NCI-H2081 (cell line): Measurements from ENCODE around the gene PVR.
A peak's percentile ranks its signal among the peaks of the same experiment; 100 is the strongest.
"Not testable (repeated sequence)": the region's sequence is repeated elsewhere in the genome, so short reads cannot be mapped to it uniquely, and the experiment has no call there.

Experiments
- DNase-seq, 2 experiments: peaks; one replicate each; lab custom pipeline; 2025; lab: John Stamatoyannopoulos, UW

PVR gene

DNA sequence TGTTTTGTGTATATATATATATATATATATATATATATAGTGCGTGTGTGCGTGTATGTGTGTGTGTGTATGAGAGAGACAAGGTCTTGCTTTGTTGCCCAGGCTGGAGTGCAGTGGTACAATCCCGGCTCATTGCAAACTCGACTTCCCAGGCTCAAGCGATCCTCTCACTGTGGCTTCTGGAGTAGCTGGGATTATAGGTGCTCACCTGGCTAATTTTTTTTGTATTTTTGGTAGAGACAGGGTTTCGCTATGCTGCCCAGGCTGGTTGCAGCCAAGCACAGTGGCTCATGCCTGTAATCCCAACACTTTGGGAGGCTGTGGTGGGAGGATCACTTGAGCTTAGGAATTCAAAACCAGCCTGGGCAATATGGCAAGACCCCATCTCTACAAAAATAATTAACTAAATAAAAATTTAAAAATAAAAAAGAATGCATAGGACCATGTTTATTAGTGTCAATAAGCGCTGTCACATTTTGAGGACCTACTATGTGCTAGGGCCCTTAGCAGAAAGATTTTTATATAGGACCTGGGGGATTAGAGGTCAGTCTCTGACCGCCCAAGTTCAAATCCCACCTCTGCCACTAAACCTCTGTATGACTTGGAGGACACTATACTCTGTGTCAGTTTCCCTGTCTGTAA lies 1.8 kb downstream of the PVR start:
- DNase-seq: no peak

DNA sequence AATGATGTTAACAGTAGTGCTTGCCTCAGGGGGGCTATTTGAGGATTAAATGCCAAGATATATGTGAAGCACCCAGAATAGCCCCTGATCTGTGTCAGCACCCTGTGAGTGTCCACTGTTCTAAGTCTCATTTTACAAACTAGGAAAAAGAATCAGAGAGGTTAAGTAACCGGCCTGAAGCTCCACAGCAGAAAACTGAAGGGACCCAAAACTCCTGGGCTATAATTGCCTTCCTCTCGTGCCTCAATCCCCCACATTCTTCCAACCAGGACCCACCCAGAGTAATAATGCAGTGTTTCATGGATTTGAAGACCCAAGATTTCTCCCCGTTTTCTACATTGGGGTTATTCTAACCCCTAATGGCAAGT lies 2.3 kb downstream of the PVR start:
- DNase-seq: no peak

DNA sequence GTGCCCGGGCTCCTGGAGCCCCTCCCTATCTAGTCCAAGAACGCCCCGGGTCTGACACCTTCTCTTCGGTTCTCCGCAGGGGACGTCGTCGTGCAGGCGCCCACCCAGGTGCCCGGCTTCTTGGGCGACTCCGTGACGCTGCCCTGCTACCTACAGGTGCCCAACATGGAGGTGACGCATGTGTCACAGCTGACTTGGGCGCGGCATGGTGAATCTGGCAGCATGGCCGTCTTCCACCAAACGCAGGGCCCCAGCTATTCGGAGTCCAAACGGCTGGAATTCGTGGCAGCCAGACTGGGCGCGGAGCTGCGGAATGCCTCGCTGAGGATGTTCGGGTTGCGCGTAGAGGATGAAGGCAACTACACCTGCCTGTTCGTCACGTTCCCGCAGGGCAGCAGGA lies 3.4 kb downstream of the PVR start:
- no peak for DNase-seq

DNA sequence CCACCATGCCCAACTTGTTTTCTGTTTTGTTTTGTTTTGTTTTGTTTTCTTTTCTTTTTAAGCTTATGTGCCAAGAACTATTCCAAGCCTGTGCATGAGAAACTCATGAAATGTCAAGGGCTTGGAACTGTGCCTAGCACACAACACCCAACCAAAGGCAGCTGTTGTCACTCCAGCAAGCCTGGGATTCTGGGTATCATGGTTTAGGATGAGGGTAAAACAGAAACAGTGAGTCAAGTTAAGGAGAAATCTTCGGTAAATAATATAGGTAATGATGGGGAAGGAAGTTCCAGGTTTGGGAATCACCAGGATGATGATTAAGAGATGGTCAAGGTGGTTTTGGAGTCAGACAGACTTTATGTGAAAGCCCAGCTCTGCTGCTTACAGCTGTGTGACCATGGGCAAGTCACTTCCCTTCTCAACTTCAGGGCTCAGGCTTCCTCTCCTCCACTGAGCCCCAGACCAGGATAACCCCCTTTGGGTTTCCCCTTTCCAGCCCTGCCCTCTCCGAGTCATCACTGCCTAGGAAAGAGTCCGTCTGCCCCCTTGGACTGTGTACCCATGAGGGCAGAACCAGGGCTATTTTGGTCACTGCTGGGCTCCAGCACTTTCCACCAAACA lies 5.0 kb downstream of the PVR start:
- DNase-seq: no peak

DNA sequence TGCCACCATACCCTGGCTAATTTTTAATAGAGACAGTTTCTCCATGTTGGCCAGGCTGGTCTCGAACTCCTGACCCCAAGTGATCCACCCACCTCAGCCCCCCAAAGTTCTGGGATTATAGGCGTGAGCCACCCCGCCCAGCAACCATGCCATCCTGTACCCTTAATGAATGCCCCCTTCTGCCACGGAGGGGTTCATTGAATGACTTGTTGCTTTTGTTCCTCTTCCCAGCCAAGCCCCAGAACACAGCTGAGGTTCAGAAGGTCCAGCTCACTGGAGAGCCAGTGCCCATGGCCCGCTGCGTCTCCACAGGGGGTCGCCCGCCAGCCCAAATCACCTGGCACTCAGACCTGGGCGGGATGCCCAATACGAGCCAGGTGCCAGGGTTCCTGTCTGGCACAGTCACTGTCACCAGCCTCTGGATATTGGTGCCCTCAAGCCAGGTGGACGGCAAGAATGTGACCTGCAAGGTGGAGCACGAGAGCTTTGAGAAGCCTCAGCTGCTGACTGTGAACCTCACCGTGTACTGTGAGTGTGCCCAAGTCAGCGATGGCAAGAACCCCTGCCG lies 6.0 kb downstream of the PVR start:
- DNase-seq: peak; percentile 15 to 46

DNA sequence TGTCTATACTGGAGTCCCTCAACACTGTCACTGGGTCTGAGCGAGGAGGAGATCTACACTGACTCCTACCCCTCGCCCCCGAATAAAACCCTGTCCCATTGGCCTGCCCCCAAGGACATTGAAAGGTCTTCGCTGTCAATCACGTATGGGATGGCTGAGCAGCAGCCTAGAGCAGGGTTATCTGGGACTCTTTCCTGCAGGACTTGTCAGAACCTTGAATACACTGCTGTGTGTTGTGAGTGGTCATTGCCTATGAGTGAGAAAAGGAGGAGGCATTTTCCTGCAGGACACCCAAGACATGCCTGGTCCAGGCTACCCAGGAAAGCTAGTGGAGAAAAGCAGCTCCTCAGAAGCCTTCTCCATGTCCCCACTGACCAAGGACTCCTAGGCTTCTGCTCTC lies 9.6 kb downstream of the PVR start:
- no peak for DNase-seq

DNA sequence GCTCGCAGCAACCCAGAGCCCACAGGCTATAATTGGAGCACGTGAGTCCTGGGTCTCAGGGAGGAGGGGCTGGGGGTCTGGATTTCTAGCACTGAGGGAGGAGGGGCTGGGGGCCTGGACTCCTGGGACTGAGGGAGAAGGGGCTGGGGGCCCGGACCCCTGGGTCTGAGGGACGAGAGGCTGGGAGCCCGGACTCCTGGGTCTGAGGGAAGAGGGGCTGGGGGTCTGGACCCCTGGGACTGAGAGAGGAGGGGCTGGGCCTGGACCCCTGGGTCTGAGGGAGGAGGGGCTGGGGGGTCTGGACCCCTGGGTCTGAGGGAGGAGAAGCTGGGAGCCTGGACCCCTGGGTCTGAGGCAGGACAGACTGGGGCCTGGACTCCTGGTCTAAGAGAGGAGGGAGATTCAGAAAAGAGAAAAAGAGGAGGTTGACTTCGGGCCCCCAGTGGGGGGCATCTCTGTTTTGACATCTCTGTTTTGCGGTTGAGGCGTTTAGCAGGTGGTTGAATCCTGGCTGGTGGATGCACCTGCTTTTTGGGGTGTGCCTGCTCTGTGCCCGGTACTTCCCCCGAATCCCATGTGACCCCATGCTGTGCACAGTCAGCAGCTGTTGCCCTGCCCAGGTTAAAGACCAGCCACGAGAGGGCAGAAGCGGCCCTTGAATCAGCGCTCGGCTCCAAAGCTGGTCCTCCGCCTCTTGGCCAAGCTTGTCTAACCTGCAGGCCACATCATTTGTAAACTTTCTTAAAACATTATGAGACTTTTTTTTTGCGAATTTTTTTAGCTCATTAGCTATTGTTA lies 10.5 kb downstream of the PVR start:
- peak; percentile 21 for DNase-seq

DNA sequence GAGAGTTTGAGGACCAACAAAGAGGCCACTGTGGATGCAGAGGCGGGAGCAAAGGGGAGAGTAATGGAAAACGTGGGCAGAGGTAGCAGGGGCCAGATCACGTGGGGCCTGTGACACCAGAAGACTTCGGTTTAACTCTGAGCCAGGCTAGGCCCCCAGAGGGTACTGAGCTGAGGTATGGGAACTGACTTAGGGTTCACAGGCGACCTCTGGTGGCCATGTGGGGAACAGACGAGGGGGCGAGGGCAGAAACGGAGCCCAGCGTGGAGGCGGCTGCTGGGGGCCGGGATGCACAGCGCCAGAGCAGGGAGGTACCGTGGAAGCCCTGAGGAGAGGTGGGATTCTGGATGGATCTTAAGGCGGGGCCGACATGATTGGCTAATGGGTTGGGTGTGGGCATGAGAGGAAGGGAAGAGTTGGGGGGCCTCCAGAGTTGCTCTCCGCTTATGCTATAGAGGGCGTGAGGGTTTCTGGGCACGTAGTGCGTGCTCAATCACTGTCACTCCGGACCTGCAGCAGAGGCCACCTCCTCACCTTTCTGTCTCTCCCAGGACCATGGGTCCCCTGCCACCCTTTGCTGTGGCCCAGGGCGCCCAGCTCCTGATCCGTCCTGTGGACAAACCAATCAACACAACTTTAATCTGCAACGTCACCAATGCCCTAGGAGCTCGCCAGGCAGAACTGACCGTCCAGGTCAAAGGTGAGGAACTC lies 13.7 kb downstream of the PVR start:
- DNase-seq: peak; percentile 16 to 32

DNA sequence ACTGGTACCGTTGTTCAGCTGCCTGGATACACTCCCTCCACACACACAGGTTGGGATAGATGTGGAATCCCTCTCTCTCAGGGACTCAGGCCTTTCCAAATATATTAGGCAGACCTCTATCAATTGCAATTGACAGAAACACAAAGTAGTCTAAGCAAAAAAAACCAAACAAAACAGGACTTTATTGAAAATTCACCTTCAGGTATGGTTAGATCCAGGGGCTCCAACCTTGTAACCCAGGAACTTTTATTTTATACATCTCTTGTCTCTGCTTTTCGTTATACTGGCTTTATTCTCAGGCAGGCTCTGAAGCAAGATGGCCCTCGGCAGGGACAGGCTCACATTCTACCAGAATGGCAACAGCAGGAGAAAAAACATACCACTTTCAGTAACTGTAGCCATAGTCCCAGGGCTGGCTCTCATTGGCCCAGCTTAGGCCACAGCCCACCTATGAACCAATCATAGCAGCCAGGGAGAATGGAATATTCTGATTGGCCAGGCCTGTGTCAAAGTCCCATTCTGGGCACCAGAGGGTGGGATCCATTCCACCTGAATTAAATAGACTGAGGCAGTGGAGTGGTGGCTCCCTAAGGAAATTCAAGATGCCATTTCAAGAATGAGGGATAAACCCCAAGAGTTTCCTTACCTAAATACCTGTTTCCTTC lies 14.5 kb downstream of the PVR start:
- DNase-seq: no peak

DNA sequence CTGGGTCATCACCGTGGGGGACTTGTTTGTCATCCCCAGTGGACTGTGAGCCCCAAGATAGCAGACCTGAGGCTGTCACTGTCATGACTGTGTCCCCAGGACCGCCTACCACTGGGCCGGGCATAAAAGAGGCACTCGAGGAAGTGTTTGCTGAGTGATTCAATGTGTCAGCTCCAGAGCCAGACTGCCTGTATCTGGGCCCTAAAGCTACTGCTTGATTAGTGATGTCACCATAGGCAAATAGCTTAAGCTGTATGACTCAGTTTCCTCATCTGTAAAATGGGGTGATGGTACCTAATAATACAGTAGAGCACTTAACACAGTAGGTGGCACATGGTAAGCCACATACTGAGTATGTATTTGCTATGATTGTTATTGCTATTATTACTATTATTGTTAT lies 16.4 kb downstream of the PVR start:
- no peak for DNase-seq

DNA sequence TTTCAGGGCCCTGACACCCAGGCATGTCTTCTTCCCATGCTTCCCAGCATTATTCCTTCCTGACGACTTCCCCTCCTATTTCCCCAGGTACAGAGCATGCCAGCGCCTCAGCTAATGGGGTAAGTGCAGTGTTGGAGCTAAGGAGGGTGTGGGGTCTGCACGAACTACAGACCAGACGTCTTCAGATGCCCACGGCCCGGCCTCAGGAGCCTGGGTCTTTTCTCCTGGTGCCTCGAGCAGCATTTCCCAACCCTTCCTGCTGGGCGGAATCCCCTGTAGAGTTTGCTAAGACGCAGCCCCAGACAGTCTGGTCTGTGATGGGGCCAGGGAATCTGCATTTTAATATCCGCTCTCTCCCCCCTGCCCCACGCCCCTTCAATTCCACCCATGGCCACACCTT lies 17.5 kb downstream of the PVR start:
- no peak for DNase-seq

DNA sequence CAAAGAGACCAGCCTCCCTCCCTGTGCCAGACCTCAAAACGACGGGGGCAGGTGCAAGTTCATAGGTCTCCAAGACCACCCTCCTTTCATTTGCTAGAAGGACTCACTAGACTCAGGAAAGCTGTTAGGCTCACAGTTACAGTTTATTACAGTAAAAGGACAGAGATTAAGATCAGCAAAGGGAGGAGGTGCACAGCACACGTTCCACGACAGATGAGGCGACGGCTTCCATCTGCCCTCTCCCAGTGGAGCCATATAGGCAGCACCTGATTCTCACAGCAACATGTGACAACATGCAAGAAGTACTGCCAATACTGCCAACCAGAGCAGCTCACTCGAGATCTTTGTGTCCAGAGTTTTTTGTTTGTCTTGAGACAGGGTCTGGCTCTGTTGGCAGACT lies 18.2 kb downstream of the PVR start:
- no peak for DNase-seq

DNA sequence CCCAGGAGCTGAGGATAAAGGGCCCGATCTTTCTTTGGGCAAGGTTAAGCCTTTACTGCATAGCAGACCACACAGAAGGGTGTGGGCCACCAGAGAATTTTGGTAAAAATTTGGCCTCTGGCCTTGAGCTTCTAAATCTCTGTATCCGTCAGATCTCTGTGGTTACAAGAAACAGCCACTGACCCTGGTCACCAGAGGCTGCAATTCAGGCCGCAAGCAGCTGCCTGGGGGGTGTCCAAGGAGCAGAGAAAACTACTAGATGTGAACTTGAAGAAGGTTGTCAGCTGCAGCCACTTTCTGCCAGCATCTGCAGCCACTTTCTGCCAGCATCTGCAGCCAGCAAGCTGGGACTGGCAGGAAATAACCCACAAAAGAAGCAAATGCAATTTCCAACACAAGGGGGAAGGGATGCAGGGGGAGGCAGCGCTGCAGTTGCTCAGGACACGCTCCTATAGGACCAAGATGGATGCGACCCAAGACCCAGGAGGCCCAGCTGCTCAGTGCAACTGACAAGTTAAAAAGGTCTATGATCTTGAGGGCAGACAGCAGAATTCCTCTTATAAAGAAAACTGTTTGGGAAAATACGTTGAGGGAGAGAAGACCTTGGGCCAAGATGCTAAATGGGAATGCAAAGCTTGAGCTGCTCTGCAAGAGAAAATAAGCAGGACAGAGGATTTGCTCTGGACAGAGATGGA lies 19.1 kb downstream of the PVR start:
- DNase-seq: no peak

DNA sequence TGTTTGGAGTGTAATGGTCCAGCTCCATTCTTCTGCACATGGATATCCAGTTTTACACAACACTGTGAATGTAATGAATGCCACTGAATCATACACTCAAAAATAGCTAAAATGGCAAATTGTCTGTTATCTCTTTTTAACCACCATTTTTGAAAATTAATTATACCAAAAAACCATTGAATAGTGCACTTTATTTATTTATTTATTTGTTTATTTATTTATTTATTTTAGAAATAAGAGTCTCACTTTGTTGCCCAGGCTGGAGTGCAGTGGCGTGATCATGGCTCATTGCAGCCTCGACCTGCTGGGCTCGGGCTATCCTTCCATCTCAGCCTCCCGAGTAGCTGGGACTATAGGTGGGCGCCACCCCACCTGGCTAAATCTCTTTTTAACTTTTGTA lies 20.3 kb downstream of the PVR start:
- no peak for DNase-seq

DNA sequence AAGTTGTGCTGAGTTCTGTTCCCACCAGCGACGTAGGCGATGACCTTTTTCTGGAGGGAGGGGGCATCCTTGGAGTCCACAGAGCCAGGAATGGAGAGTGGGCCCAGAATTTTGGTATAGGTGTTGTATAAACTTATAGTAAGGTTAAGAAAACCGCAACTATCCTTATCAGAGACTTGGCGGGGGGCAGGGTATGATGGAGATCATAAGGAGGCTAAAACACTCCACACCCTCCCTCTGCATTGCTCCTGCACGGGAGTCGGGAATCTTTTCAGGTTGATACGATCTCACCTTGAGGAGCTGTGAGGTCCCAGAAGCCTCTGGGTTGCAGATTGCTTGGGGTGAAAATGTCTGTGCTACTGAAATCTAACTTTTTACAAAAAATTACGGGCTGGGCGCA lies 21.3 kb downstream of the PVR start:
- DNase-seq: no peak

DNA sequence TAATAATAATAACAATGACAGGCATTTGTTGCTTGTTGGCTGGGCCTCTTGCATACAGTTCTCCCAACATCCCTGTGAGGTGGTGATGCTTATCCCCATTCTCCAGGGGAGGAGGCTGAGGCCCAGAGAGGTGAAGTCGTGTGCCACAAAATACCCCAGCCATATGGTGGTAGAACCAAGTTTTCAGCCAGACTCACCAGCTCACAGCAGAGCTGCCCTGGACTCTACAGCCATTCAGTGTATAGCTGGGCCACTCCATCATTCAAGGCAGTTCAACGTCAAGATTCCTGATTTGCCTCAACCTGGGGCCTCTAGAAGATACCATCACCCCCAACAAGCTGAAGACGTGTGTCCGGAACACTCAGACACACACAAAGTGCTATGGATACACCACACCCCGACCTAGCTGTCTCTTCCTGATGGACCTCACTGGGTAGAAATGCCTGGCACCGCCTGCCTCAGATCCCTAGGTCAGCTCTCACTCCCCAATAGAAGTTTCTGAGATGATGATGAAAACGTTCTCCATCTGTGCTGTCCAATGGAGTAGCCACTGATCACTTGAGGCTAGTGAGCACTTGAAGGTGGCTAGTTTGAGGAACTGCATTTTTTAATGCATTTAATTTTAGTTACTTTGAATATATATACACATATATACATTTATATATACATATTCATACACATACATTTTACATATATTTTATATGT lies 23.3 kb downstream of the PVR start:
- DNase-seq: no peak

DNA sequence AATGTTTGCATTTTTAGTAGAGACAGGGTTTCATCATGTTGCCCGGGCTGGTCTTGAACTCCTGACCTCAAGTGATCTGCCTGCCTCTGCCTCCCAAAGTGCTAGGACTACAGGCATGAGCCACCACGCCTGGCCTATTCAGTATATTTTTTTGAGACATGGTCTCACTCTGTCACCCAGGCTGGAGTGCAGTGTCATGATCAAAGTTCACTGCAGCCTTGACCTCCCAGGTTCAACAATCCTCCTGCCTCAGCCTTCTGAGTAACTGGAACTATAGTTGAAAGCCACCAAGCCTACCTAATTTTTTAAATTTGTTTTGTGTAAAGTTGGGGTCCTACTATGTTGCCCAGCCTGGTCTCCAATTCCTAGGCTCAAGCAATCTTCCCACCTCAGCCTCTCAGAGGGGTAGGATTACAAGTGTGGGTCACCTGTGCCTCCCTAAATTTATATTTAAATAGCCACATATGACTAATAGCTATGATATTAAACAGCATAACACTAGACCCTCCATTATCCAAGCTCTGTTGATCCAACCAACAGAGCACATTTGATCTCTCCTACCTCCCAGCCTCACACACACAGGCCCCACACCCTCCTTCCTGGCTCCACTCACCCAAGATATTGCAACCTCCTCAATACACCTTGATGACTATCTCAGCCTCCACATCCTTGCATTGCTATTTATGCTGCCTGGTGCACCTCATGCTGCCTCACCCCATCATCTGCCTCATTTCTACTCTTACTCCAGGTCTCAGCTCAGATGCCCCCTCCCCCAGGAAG lies 25.5 kb downstream of the PVR start:
- DNase-seq: no peak

DNA sequence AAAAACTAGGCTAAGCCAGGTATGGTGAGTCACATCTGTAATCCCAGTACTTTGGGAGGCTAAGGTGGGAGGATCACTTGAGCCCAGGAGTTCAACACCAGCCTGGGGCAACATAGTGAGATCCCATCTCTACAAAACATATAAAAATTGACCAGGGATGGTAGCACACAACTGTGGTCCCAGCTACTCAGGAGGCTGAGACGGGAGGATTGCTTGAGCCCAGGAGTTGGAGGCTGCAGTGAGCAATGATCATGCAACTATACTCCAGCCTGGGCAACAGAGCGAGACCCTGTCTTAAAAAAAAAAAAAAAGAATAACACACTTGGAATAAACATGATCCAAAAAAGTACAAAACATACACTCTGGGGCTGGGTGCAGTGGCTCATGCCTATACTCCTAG lies 26.3 kb downstream of the PVR start:
- not testable (repeated sequence) for DNase-seq

DNA sequence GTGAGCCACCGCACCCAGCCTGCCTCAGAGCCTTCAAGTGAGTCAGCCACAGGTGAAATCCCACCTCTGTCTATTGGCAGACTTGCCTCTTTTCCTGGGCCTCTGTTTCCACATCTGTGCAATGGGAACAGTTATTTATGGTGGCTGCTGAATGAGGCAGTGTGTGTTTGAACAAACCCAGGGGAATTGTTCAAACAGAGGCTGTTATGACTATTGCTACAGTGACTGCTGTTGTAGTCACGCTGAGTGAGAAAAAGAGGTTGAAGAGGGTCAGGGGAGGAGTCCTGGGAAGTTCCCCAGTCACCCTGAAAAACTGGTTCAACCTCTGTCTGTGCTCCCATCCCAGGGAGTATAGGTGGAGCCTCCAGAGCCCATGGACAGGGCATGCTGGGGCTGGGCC lies 27.7 kb downstream of the PVR start, which contains the start of gene CEACAM19:
TSS of gene CEACAM19 (plus strand) at position 83 of the 400 bp plus-strand sequence. CDS start 450 bp downstream, outside the sequence.
- DNase-seq: no peak

DNA sequence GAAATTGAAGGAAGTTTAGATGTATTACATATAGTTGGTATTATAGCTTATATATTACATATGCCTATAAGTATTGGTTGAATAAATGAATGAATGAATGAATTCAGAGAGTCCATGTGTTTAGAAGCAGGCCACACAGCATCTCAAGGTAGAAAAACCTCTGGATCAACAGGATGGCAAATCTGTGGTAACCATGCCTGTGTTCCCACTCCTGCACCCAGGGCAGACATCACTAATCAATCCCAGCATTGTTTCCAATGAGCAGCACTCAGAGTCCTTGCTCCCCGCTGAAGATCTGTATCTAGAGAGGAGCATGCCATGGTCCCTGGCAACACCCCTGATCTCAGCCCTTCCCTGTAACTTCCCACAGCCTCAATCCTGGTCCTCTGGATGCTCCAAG lies 28.5 kb downstream of the PVR start:
- DNase-seq: no peak
